Measurements from ENCODE around the gene RFC4. TPM values are rescaled to one million over a fixed set of nuclear protein-coding genes. Genes with fewer than 3 reads are reported as not detected.

Gene RFC4
- total and polyA plus RNA-seq, 9 of the 15 experiments (the other 6 are each of a cell fraction or from before 2014, with no cell fraction given), result 105 to 227 (median 180) TPM

DNA sequence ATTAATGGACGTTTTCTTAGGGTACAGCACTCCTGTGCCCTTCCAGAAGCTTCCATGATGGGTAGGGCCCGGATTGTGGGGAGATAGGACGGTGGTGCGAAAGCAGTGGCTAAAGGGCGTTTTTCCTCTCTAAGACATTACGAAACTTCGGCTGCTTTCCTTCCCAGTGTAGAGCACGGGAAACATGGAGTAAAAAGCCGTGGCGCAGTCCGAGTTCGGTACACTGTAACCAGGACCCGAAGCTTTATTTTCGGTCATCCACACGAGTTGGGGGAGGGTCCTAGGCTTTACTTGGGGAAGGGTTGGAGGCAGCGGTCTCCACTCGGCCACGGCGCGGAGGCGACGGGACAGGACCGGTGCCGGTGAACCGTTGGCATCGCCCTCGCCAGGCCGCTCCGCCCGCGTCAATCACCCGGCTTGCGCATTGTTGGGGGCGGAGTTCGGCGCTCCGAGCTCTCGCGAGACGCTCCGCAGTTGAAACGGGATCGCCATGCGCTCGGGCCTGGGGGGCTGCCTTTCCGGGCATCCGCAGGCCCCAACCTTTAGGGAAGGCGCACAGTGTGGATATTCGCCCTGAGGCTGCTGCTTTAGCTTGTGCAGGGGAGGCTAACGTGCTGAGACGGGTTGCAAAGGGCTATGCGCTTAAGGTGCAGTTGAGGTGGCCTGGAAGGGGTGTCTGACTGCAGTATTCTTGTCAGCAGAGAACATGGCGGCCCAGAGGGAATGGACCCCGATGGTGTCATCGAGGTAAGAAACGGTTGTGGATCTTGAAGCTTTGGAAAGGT is 22.4 kb downstream of the RFC4 start (continued):
- no peak for TF ChIP-seq SMARCE1 (IDR thresholded peaks at IDR 0.05)
- TF ChIP-seq, protein P1, sequence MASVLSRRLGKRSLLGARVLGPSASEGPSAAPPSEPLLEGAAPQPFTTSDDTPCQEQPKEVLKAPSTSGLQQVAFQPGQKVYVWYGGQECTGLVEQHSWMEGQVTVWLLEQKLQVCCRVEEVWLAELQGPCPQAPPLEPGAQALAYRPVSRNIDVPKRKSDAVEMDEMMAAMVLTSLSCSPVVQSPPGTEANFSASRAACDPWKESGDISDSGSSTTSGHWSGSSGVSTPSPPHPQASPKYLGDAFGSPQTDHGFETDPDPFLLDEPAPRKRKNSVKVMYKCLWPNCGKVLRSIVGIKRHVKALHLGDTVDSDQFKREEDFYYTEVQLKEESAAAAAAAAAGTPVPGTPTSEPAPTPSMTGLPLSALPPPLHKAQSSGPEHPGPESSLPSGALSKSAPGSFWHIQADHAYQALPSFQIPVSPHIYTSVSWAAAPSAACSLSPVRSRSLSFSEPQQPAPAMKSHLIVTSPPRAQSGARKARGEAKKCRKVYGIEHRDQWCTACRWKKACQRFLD (CRISPR knock-in tag; IDR thresholded peaks at IDR 0.05), result no peak
- TF ChIP-seq, protein P2, sequence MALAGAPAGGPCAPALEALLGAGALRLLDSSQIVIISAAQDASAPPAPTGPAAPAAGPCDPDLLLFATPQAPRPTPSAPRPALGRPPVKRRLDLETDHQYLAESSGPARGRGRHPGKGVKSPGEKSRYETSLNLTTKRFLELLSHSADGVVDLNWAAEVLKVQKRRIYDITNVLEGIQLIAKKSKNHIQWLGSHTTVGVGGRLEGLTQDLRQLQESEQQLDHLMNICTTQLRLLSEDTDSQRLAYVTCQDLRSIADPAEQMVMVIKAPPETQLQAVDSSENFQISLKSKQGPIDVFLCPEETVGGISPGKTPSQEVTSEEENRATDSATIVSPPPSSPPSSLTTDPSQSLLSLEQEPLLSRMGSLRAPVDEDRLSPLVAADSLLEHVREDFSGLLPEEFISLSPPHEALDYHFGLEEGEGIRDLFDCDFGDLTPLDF (CRISPR knock-in tag; IDR thresholded peaks at IDR 0.05), result no peak
- TF ChIP-seq, protein P3, sequence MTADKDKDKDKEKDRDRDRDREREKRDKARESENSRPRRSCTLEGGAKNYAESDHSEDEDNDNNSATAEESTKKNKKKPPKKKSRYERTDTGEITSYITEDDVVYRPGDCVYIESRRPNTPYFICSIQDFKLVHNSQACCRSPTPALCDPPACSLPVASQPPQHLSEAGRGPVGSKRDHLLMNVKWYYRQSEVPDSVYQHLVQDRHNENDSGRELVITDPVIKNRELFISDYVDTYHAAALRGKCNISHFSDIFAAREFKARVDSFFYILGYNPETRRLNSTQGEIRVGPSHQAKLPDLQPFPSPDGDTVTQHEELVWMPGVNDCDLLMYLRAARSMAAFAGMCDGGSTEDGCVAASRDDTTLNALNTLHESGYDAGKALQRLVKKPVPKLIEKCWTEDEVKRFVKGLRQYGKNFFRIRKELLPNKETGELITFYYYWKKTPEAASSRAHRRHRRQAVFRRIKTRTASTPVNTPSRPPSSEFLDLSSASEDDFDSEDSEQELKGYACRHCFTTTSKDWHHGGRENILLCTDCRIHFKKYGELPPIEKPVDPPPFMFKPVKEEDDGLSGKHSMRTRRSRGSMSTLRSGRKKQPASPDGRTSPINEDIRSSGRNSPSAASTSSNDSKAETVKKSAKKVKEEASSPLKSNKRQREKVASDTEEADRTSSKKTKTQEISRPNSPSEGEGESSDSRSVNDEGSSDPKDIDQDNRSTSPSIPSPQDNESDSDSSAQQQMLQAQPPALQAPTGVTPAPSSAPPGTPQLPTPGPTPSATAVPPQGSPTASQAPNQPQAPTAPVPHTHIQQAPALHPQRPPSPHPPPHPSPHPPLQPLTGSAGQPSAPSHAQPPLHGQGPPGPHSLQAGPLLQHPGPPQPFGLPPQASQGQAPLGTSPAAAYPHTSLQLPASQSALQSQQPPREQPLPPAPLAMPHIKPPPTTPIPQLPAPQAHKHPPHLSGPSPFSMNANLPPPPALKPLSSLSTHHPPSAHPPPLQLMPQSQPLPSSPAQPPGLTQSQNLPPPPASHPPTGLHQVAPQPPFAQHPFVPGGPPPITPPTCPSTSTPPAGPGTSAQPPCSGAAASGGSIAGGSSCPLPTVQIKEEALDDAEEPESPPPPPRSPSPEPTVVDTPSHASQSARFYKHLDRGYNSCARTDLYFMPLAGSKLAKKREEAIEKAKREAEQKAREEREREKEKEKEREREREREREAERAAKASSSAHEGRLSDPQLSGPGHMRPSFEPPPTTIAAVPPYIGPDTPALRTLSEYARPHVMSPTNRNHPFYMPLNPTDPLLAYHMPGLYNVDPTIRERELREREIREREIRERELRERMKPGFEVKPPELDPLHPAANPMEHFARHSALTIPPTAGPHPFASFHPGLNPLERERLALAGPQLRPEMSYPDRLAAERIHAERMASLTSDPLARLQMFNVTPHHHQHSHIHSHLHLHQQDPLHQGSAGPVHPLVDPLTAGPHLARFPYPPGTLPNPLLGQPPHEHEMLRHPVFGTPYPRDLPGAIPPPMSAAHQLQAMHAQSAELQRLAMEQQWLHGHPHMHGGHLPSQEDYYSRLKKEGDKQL (CRISPR knock-in tag; IDR thresholded peaks at IDR 0.05; ENCODE audit: borderline replicate concordance), result no peak
- TF ChIP-seq NR2C1 (IDR thresholded peaks at IDR 0.05), result 0 out of 2 replicates have a peak, but pooled peaks have one; percentile 35
- no peak; the same call in 1 of the 2 replicates for TF ChIP-seq NR2C1 (tag; IDR thresholded peaks at IDR 0.05)
- TF ChIP-seq, protein P4, sequence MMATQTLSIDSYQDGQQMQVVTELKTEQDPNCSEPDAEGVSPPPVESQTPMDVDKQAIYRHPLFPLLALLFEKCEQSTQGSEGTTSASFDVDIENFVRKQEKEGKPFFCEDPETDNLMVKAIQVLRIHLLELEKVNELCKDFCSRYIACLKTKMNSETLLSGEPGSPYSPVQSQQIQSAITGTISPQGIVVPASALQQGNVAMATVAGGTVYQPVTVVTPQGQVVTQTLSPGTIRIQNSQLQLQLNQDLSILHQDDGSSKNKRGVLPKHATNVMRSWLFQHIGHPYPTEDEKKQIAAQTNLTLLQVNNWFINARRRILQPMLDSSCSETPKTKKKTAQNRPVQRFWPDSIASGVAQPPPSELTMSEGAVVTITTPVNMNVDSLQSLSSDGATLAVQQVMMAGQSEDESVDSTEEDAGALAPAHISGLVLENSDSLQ (IDR thresholded peaks at IDR 0.05), result peak; percentile 98
- TF ChIP-seq SIRT6 (IDR thresholded peaks at IDR 0.05; ENCODE audit: low read depth, low read length), result no peak
- no peak for TF ChIP-seq ZNF766 (CRISPR knock-in tag; conservative IDR thresholded peaks at IDR 0.05)
- no peak for TF ChIP-seq ZNF41 (CRISPR knock-in tag; conservative IDR thresholded peaks at IDR 0.05)
- no peak for TF ChIP-seq LCOR (CRISPR knock-in tag; IDR thresholded peaks at IDR 0.05)
- TF ChIP-seq KLF6 (CRISPR knock-in tag; IDR thresholded peaks at IDR 0.05; ENCODE audit: borderline replicate concordance), result no peak
- TF ChIP-seq HNRNPL (IDR thresholded peaks at IDR 0.05; ENCODE audit: low read depth, low read length), result peak; percentile 86
- 0 out of 2 replicates have a peak, but pooled peaks have one; percentile 60 for TF ChIP-seq FOXP1 (CRISPR knock-in tag; IDR thresholded peaks at IDR 0.05)
- TF ChIP-seq FOXK2 (conservative IDR thresholded peaks at IDR 0.05 in 1 of 2, IDR thresholded peaks at IDR 0.05 in 1 of 2; ENCODE audit: low read depth in 2 of 2), result no peak
- TF ChIP-seq BRCA1 (IDR thresholded peaks at IDR 0.05), result no peak
- peak; percentile 92; the same call in 1 of the 2 replicates for TF ChIP-seq BRCA1 (CRISPR knock-in tag; IDR thresholded peaks at IDR 0.05)
- TF ChIP-seq GABPB2 (CRISPR knock-in tag; conservative IDR thresholded peaks at IDR 0.05), result no peak
- no peak for TF ChIP-seq FOS (IDR thresholded peaks at IDR 0.05; ENCODE audit: extremely low read depth, insufficient read length)

All from K562 (cell line).